Mucosa of rectum (tissue), 2 donors: ENCODE data around the gene TEAD4.
"Not testable (repeated sequence)": the region's sequence is repeated elsewhere in the genome, so short reads cannot be mapped to it uniquely, and the experiment has no call there.

Source experiments
- H3K27ac ChIP-seq, 2 donors: one replicate each; pipeline ENCODE4 v1.7.0; 2013; ENCODE audit warnings: inconsistent platforms in 2 of 2, low read depth in 2 of 2, low read length in 2 of 2
- H3K27me3 ChIP-seq, 2 donors: one replicate each; pipeline ENCODE4 v1.7.0; 2013; ENCODE audit warnings: low read length in 2 of 2; ENCODE audit not compliant: control insufficient read depth in 2 of 2, insufficient read depth in 2 of 2
- H3K36me3 ChIP-seq, 2 donors: one replicate each; pipeline ENCODE4 v1.7.0; 2013; ENCODE audit warnings: low read length in 2 of 2; ENCODE audit not compliant: control insufficient read depth in 2 of 2, insufficient read depth in 2 of 2
- H3K4me1 ChIP-seq, 2 donors: one replicate each; pipeline ENCODE4 v1.7.0; 2013; ENCODE audit warnings: low read length in 2 of 2, mild to moderate bottlenecking in 1 of 2; ENCODE audit not compliant: control insufficient read depth in 2 of 2, insufficient read depth in 2 of 2
- H3K4me3 ChIP-seq, 2 donors: one replicate each; pipeline ENCODE4 v1.7.0; 2013; ENCODE audit warnings: low read length in 2 of 2
- H3K9ac ChIP-seq, 2 donors: one replicate each; pipeline ENCODE4 v1.7.0; 2013; ENCODE audit warnings: low read length in 2 of 2, low read depth in 1 of 2, mild to moderate bottlenecking in 1 of 2
- H3K9me3 ChIP-seq, 2 donors: one replicate each; pipeline ENCODE4 v1.7.0; 2013; ENCODE audit warnings: low read length in 2 of 2; ENCODE audit not compliant: control insufficient read depth in 2 of 2
- donor health status: healthy.
- donor health status: Normal muscosa, but diverticular disease.

TEAD4 gene

DNA sequence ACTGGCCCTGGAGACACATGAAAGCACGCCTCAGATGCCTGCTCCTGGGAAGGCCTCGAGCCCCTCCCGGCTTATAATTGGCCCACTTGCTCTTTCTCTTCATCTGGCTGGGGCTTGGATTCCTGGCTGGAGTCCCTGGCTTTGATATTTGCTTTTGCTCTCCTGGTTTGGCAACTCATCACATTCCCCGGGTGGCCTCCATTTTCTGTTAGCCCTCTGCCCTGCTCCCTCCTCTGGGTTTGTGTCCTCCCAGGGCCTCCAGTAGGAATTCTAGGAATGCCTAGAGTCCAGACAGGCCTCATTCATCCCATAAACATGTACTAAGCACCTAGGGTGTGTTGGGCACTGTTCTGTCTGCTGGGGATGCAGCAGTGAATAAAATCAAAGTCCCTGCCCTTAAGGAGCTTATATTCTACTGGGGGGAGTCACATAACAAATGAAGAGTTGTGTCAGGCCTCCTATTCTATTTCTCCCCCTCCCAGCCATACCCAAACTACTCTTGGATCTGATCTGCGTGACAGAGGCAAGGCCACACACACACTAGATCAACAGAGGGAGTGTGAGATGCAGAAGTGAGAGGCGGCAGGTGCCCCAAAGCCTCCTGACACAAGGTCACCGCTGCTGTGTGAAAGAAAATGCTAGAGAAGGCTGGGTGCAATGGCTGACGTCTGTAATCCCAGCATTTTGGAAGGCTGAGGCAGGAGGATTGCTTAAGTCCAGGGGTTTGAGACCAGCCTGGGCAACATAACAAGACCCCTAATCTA, 96.7 kb downstream of the TEAD4 start:
- no peak overlapping the region for H3K27ac ChIP-seq

DNA sequence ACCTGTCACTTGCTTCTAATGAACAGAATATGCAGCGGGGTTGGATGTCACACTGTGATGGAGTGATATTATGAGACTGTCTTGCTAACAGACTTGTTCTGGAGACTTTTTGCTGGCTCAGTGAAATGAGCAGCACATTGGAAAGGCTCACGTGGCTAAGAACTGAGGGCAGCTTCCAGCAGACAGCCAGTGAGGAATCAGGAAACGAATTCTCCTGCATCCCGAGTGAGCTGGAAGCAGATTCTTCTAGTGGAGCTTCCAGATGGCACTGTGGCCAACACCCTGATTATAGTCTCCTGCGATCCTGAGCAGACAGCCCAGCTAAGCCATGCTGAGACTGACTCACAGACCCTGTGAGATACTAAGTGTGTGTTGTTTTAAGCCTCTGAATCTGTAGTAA, 101.9 kb downstream of the TEAD4 start:
- Histone ChIP-seq H3K36me3 (no peaks in the 10 kb centered on the region), H3K4me3 (no peak overlapping the region), H3K27ac (no peak overlapping the region), H3K4me1 (no peaks in the 10 kb centered on the region), H3K27me3 (peaks cover 0 to 4% of the 10 kb centered on the region in 2 donors), H3K9ac (no peak overlapping the region), H3K9me3 (no peaks in the 10 kb centered on the region)

More for the DNA sequence above, 96.7 kb downstream of the TEAD4 start:
- H3K36me3 ChIP-seq = no peaks in the 10 kb centered on the region
- no peaks in the 10 kb centered on the region for H3K9me3 ChIP-seq
- peaks cover 0 to 3% of the 10 kb centered on the region in 2 donors for H3K27me3 ChIP-seq
- H3K4me1 ChIP-seq = no peaks in the 10 kb centered on the region
- no peak overlapping the region for H3K4me3 ChIP-seq
- no peak overlapping the region for H3K9ac ChIP-seq

DNA sequence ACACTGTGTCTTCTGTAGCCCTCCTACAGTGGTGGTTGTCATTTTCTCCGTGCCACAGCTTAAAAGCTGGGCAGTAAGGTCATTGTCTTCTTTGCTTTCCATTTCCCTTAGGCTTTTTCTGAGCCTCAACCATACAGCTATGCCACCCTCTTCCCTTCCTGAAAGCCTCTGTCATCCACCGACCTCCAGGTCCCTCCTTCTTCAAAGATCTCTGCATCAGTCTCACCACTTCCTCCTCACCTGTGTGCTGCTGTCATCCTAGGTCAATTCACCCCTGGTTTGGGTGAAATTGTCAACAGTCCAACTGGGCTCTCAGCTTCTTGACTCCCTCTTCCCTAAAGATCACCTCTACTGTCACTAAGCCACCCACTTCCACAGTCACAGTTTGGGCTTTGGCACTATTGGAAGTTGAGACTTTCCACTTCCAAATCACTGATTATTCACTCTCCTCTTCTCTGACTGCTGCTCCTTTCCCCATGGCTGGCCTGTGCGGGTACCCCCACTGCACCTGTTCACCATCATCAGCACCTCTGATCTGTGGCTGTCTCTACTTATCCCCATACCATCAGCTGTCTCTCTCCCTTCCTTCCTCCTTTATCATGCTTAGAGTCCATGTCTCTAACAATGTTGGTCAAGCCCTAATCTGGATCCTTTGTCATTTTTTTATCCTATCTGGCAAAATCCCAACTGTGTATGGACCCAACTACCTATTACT, 102.5 kb downstream of the TEAD4 start:
- no peak overlapping the region for H3K4me3 ChIP-seq
- H3K9ac ChIP-seq = no peak overlapping the region
- H3K9me3 ChIP-seq = no peaks in the 10 kb centered on the region
- H3K27ac ChIP-seq = no peak overlapping the region
- no peaks in the 10 kb centered on the region for H3K36me3 ChIP-seq
- H3K4me1 ChIP-seq = no peaks in the 10 kb centered on the region
- peaks cover 0 to 4% of the 10 kb centered on the region in 2 donors for H3K27me3 ChIP-seq

DNA sequence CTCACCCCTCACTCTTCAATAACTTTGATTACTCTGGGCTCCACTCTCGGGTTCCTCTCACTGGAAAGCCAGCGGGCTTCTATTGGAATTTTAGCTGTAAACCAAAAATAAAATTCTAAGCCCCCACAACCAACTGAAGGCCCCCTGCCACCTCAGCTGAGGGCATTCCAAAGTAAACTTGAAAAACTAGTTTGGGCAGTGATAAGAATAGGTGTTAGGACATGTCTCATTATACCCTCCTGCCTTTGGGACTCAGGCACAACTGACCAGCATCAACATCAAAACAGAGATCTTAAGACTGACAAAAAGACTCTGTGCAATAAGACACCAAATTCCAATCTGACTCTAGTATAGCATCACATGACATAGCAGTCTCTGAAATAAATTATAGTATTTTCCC, 106.1 kb downstream of the TEAD4 start:
- Histone ChIP-seq H3K4me1 (no peaks in the 10 kb centered on the region), H3K27ac (no peak overlapping the region), H3K9ac (no peak overlapping the region), H3K36me3 (no peaks in the 10 kb centered on the region), H3K4me3 (no peak overlapping the region), H3K27me3 (peaks cover 0 to 4% of the 10 kb centered on the region in 2 donors), H3K9me3 (no peaks in the 10 kb centered on the region)

DNA sequence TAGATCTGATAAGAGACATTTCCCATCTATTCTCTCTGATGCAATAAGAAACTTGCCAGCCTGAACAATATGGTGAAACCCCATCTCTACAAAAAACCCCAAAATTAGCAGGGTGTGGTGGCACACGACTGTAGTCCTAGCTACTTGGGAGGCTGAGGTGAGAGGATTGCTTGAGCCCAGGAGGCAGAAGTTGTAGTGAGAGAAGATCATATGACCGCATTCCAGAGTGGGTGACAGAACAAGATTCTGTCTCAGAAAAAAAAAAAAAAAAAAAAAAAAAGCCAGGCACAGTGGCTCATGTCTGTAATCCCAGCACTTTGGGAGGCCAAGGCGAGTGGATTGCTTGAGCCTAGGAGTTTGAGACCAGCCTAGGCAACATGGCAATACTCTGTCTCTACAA, 106.6 kb downstream of the TEAD4 start:
- not testable (repeated sequence) for H3K27me3 ChIP-seq, H3K4me1 ChIP-seq, H3K9ac ChIP-seq, H3K27ac ChIP-seq, H3K9me3 ChIP-seq, H3K36me3 ChIP-seq, H3K4me3 ChIP-seq

DNA sequence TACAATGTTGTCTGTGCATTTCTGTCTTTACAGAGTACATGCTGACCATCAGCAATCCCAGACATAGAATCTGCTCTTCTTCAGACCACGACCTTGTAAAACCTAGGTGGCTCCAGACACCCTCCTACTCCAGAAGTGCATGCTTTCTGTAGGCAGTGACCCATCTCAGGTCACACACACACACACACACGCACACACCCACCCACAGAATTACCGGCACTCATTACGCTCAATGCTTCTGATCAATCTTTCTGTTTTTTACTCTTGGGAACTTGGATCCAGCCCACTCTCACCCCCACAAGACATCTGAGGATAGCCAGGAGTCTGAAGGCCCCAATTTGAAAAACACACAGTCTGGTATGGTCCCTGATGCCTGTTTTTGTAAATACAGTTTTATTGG, 110.5 kb downstream of the TEAD4 start:
- no peaks in the 10 kb centered on the region for H3K36me3 ChIP-seq
- H3K4me1 ChIP-seq = no peaks in the 10 kb centered on the region
- no peak overlapping the region for H3K9ac ChIP-seq

DNA sequence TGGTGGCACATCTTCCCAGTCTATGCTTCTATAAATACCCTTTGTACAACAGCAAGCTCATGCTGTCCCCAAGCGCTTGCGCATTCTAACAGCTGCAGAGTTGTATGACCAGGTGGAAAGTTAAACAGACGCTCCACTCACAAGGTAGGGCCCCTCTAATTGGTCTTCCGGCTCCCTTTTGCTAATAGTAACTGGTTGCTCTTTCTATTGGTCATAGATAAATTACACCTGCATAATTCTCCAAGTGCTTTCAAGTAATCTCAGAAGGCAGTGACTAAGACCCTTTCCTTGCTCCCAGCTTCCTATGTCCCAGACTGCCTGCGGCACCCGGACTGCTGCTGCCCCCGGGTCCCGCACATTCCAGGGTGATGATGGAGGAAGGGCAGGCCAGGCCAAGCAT, 111.9 kb downstream of the TEAD4 start:
- Histone ChIP-seq H3K4me1 (no peaks in the 10 kb centered on the region), H3K4me3 (no peak overlapping the region), H3K36me3 (no peaks in the 10 kb centered on the region), H3K27ac (no peak overlapping the region), H3K27me3 (no peaks in the 10 kb centered on the region), H3K9ac (no peak overlapping the region), H3K9me3 (no peaks in the 10 kb centered on the region)

More for the DNA sequence above, 110.5 kb downstream of the TEAD4 start:
- Histone ChIP-seq H3K27me3 (no peaks in the 10 kb centered on the region), H3K9me3 (no peaks in the 10 kb centered on the region), H3K27ac (no peak overlapping the region), H3K4me3 (no peak overlapping the region)

DNA sequence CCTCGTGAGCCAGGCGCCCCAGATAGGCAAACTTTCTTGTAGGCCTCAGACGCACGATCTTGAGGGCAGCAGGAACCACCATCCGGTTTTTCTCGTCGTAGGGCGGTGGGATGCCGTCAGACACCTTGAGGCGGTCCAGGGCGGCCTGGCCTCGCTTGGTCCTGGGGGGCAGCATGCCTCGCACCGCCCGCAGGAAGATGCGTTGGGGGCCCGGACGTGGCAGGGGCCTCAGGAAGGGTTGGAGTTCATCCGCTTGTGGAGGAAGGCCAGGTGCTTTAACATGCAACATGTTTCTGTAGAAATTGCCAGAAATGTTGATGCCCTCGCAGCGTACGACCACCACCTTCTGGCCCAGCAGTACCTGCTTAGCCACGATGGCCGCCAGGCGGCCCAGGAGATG, 112.5 kb downstream of the TEAD4 start:
- Histone ChIP-seq H3K36me3 (no peaks in the 10 kb centered on the region), H3K9ac (no peak overlapping the region), H3K27me3 (no peaks in the 10 kb centered on the region), H3K27ac (no peak overlapping the region), H3K4me1 (peaks cover 2 to 3% of the 10 kb centered on the region in 2 donors), H3K4me3 (no peak overlapping the region), H3K9me3 (no peaks in the 10 kb centered on the region)

DNA sequence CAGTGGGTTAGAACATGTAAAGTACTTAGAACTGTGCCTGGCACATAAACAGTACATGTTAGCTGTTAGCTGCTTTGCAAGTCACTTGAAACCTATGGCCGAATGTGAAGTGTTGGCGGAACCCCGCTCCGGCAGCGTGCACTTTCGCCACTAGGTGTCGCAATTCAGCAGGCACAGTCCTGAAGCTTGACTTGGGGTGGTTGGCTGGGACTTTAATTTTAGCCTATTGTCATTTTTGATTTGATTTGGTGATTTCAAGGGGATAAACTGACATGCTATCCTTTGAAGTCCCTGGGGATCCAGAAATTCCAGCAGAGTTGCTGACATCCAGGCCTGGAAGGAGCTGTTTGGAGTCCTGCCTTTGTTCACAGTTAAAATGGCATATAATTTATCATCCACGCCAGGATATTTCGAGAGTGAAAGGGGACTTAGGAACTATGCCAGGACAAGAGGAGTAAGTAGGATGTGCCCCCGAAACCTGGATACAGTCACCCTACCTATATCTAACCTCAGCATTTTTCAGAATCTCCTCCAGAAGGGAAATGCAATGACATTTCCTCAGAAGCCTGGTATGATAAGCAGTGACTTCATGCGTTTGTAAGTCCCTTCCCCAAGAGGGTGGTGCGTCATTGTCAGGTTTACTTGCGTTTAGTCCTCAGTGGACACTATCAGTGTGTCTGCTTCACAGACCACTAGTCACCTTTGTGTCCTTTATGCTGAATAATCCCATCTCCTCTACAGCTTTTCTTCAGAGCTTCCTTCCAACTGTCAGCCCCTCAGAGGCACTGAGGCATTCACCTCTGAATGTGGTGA, 114.4 kb downstream of the TEAD4 start:
- H3K36me3 ChIP-seq = no peaks in the 10 kb centered on the region
- peaks cover 4 to 12% of the 10 kb centered on the region in 2 donors for H3K4me1 ChIP-seq
- H3K9ac ChIP-seq = no peak overlapping the region
- H3K4me3 ChIP-seq = no peak overlapping the region
- H3K27me3 ChIP-seq = no peaks in the 10 kb centered on the region
- H3K27ac ChIP-seq = no peak overlapping the region
- no peaks in the 10 kb centered on the region for H3K9me3 ChIP-seq

DNA sequence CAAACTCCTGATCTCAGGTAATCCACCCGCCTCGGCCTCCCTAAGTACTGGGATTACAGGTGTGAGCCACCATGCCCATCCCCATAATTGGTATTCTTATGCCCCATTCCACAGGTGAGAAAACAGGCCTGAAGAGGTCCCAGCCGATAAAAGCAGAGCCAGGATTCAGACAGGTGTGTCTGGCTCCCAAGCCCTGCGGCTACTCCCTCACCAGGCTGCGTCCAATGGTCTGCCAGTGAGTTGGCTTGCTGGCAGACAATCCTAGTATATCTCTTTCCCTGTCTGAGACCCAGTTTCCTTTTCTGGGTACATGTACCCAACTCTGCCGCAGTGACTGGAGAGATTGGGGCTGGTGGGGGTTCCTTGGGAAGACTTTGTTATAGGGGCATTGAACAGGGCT, 116.1 kb downstream of the TEAD4 start:
- H3K9ac ChIP-seq = no peak overlapping the region
- H3K4me1 ChIP-seq = peaks cover 4 to 12% of the 10 kb centered on the region in 2 donors
- no peak overlapping the region for H3K27ac ChIP-seq
- H3K27me3 ChIP-seq = no peaks in the 10 kb centered on the region
- H3K4me3 ChIP-seq = no peak overlapping the region
- no peaks in the 10 kb centered on the region for H3K36me3 ChIP-seq
- H3K9me3 ChIP-seq = no peaks in the 10 kb centered on the region
